ENCODE measurements around the gene IFNL2. TPM values are rescaled to one million over a fixed set of nuclear protein-coding genes. Genes with fewer than 3 reads are reported as not detected.

Gene IFNL2
- total RNA-seq, 1 experiment from 2014 or later = not detected

GRCh38 chr19:39246951-39247669 lies 21.1 kb upstream of the IFNL2 start:
- Histone ChIP-seq H3K4me3 (ENCODE audit: low read length) (no peak overlapping the region), H3K36me3 (ENCODE audit: low read depth, low read length) (no peaks in the 10 kb centered on the region), H3K27me3 (ENCODE audit: low read length) (no peaks in the 10 kb centered on the region), H3K79me2 (ENCODE audit: low read length) (no peaks in the 10 kb centered on the region), H3K4me2 (ENCODE audit: low read length) (no peak overlapping the region), H3K9ac (ENCODE audit: low read length) (no peak overlapping the region), H3K9me3 (ENCODE audit: low read length) (no peaks in the 10 kb centered on the region), H3K9me2 (replicated peaks; ENCODE audit: low read length) (no peaks in the 10 kb centered on the region), H3F3A (ENCODE audit: low read length, unreplicated experiment) (no peaks in the 10 kb centered on the region), H3K4me1 (ENCODE audit: insufficient read depth, low read length) (no peaks in the 10 kb centered on the region), H4K20me1 (ENCODE audit: low read length) (no peaks in the 10 kb centered on the region), H2AFZ (ENCODE audit: low read length) (no peak overlapping the region), H3K27ac (ENCODE audit: low read length) (no peak overlapping the region)
- intact Hi-C loops (cut with micrococcal nuclease) = no loop called here
- DNase-seq (no peak), ATAC-seq (no peak)
- CTCF ChIA-PET = no interaction called here
- TF ChIP-seq, protein P1, sequence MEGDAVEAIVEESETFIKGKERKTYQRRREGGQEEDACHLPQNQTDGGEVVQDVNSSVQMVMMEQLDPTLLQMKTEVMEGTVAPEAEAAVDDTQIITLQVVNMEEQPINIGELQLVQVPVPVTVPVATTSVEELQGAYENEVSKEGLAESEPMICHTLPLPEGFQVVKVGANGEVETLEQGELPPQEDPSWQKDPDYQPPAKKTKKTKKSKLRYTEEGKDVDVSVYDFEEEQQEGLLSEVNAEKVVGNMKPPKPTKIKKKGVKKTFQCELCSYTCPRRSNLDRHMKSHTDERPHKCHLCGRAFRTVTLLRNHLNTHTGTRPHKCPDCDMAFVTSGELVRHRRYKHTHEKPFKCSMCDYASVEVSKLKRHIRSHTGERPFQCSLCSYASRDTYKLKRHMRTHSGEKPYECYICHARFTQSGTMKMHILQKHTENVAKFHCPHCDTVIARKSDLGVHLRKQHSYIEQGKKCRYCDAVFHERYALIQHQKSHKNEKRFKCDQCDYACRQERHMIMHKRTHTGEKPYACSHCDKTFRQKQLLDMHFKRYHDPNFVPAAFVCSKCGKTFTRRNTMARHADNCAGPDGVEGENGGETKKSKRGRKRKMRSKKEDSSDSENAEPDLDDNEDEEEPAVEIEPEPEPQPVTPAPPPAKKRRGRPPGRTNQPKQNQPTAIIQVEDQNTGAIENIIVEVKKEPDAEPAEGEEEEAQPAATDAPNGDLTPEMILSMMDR (conservative IDR thresholded peaks at IDR 0.05; ENCODE audit: low read depth, low read length) = no peak
- TF ChIP-seq EZH2phosphoT487 (IDR thresholded peaks at IDR 0.05; ENCODE audit: borderline replicate concordance, low read length) = no peak
- TF ChIP-seq EZH2 (IDR thresholded peaks at IDR 0.05; ENCODE audit: low read length, unreplicated experiment) = no peak
- POLR2A ChIA-PET (ENCODE audit: unreplicated experiment) = no interaction called here
- BruUV-seq (replicated peaks) = no TSS peak

GRCh38 chr19:39247701-39248664 lies 20.2 kb upstream of the IFNL2 start:
- Histone ChIP-seq H4K20me1 (ENCODE audit: low read length) (no peaks in the 10 kb centered on the region), H3K4me3 (ENCODE audit: low read length) (no peak overlapping the region), H3K9ac (ENCODE audit: low read length) (no peak overlapping the region), H3K36me3 (ENCODE audit: low read depth, low read length) (no peaks in the 10 kb centered on the region), H3K27me3 (ENCODE audit: low read length) (no peaks in the 10 kb centered on the region), H3K27ac (ENCODE audit: low read length) (no peak overlapping the region), H3K4me1 (ENCODE audit: insufficient read depth, low read length) (no peaks in the 10 kb centered on the region), H3K9me3 (ENCODE audit: low read length) (no peaks in the 10 kb centered on the region), H3K79me2 (ENCODE audit: low read length) (no peaks in the 10 kb centered on the region), H2AFZ (ENCODE audit: low read length) (no peak overlapping the region), H3F3A (ENCODE audit: low read length, unreplicated experiment) (no peaks in the 10 kb centered on the region), H3K4me2 (ENCODE audit: low read length) (no peak overlapping the region), H3K9me2 (replicated peaks; ENCODE audit: low read length) (no peaks in the 10 kb centered on the region)
- TF ChIP-seq, protein P1 (conservative IDR thresholded peaks at IDR 0.05; ENCODE audit: low read depth, low read length) = no peak
- TF ChIP-seq EZH2 (IDR thresholded peaks at IDR 0.05; ENCODE audit: low read length, unreplicated experiment) = no peak
- TF ChIP-seq EZH2phosphoT487 (IDR thresholded peaks at IDR 0.05; ENCODE audit: borderline replicate concordance, low read length) = no peak
- BruUV-seq (replicated peaks) = no TSS peak
- intact Hi-C loops (cut with micrococcal nuclease) = no loop called here
- ChIA-PET POLR2A (ENCODE audit: unreplicated experiment) (no interaction called here), CTCF (no interaction called here)
- no peak for ATAC-seq
- no peak for DNase-seq
